SKM-1 treated with dmso at 0.1 percent for 144 hours (cell line): ENCODE data around the gene PTPRD.
"Not testable (repeated sequence)": the region's sequence is repeated elsewhere in the genome, so short reads cannot be mapped to it uniquely, and the experiment has no call there.

Experiments
- DNase-seq: peaks from one replicate; lab custom pipeline; 2025; ENCODE audit not compliant: unreplicated experiment; lab: John Stamatoyannopoulos, UW

Gene PTPRD

DNA sequence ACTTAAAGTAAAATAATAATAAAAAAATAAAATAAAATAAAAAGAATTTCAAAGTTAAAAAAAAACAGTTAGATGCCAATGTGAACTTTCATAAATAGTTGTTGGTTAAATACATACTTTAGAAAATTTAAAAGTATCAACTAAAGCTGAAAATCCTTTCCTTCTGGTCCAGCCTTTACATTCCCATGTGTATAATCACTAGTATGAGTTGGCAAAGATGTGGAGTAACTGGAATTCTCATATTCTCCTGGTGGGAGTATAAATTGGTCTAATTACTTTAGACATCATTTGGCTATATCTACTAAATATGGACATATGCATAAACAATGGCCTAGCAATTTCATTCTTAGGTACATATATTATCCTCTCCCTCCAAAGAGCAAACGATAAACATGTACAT lies 619.9 kb downstream of the PTPRD start:
- no peak for DNase-seq

DNA sequence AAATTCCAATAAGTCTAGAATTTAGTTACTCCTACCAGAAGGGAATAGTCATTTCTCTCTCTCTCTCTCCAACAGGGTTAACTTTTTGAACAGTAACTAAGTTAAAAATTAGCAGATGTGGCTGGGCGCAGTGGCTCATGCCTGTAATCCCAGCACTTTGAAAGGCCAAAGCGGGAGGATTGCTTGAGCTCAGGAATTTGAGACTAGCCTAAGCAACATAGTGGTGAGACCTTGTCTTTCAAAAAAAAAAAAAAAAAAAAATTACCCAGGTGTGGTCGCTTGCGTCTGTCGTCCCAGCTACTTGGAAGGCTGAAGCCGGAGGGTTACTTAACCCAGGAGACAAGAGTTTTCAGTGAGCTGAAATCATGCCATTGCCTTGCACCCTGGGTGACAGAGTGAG lies 639.7 kb downstream of the PTPRD start:
- no peak for DNase-seq

DNA sequence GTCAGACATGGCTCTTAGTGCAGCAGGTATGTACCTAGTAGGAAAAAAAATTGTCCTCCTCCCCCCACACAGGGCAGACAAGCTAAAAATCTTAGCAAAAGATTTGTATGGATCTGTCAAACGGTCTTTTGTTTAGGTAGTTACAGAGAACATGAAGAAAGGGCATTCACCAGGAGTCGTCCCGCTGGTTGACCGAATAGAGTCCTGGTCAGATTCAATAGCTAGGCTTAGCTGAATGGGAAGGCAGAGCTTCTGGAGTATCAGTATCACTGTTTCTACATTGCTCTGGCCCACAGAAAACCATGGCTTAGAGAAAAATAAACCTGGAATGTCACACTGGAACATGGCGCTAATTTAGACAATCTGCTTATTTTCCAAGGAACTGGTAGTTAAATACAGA lies 642.3 kb downstream of the PTPRD start:
- DNase-seq: no peak

DNA sequence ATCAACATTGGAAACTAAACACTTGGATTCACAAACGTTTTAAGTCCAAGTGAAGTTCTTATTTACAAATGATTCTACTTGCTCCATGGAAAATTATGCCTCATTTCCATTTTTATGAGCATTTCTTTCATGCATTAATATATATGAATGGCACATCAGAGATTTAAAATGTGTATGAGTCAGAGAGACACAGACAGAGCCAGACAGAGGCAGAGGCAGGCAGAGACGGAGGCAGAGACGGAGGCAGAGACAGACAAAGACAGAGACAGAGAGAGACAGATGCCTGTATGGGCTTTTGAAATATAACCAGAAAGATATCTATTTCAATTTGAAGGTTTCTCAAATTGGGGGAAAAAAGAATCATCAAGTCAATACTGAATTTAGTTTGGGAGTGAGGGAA lies 649.0 kb downstream of the PTPRD start:
- no peak for DNase-seq

- no peak for DNase-seq
These were observed 650.9 kb downstream of the PTPRD start for GRCh38 chr9:9961934-9962333.

DNA sequence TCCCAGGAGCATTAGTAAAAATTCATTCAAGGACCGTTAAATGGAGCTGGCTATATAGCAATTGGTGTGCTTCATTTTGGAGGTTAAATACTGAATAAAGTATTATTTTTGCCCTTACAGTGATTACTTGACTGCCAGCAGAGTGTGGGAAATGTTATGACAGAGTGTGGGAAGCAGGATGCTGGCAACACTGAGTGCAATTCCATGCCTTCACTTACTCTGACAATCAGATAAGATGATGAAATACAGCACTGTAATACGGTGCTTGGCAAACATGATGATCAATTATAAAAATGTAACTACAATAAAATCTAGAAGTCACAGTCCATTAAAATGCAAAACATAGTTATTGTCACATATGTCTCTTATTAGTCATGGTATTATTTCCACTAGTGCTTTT lies 651.3 kb downstream of the PTPRD start:
- DNase-seq: no peak

DNA sequence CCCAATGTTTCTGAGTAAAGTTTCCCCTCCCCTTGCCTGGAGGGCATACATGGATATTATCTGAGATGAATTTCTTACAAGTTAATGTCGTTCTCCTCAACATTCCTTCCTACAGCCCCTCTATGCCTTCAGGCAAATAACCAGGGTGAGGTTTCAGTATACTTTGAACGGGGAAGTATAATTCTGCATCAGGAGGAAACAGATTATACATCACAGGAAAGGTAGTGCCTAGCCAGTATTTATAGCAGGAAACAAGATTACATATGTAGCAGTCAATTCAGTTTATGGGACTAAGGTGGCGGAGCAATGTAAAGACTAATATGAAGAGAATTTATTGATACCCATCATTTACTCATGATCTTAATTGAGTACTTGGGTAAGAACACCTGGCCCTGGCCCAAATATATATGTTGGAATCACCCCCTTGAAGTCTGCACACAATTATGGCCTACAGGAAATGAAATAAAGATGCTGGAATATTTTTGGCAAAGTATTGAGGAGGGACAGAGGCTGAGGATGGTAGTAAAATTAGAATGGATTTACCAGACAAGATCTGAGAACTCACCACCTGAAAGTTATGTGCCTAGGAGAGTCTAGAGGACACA lies 661.1 kb downstream of the PTPRD start:
- DNase-seq: no peak

GRCh38 chr9:9950813-9951212 lies 662.0 kb downstream of the PTPRD start:
- no peak for DNase-seq

DNA sequence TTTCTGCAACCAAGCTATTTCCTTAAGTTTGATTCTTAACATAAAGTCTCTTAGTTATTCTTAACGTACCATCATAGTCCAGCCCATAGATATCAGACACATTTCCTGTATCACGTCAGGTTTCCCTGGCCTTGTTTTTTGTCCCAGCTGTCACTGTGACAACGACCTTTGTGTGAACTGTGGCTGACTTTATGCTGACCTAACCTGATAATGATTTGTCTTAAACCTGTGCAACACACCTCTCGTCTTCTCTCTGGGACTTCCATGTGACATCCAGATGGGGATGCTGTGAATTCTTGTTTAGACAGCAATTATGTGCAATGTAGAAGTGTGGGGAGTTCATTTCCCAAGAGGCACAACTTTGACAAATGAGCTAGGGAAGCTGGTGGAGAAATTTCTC lies 662.8 kb downstream of the PTPRD start:
- no peak for DNase-seq

GRCh38 chr9:9949368-9949767 lies 663.4 kb downstream of the PTPRD start:
- DNase-seq: no peak

DNA sequence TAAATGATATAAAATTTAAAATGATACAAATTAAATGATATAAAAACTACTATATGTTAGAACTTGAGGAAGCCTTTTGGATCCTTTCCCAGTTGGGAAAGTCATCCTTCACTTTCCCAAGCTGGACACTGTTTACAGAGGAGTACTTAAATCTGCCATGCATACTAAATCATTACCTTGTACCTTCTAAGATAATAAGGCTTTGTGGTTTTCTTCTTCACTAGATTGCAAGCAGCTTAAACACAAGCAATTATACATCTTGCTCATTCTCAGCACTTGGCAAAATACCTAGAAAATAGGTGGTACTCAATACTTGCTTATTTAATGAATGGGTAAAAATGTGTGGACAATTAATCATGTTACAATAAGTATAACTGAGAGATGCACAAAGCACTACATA lies 666.8 kb downstream of the PTPRD start:
- no peak for DNase-seq

DNA sequence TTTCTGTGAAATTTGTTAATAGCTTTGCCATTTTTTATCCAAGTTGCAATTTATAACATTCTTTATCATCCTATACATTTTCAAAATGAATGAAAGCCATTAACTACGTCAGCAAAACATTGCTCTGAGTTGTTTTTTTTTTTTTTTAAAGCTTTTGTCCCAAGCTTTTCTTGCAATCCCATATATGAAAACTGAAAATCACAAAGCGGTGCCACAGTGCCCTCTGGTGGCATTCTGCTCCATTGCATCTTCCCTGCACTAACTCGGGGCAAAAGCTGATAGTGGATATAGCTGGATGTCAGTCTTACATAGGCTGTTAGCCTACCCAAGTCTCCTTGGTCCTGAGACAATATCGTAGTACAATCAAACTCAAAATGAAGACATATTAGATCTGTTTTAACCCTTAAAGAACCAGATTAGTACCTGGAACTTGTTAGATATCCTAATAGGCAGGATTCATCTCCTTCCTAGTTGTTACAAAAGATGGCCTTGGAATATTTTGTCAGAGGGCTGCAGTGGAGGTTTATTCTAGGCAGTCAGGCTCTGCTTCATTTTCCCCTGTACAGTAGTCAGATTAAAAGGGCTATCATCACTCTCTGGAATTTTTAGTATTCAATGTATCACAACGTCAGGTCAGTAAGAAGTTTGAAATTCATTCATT lies 669.9 kb downstream of the PTPRD start:
- peak; percentile 41 for DNase-seq

DNA sequence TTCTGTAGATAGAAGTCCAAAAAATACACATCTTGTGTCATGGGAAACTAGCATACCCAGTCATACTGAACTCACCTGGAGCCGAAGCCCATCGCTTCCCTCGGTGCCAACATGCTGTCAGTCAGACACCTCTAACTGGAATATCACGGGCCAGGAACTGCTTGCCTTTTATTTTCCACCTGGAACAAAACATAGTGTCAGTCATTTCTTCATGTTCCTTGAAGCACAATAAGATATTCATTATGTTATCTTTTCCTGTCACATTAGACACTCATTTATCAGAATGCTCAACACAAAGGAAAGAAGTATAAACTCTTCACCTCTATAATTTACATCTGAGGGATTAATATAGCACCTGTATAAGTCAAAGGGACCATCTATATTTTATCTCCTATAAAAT lies 674.4 kb downstream of the PTPRD start:
- no peak for DNase-seq

- DNase-seq: not testable (repeated sequence)
These were observed 681.3 kb downstream of the PTPRD start for GRCh38 chr9:9931464-9931863.

DNA sequence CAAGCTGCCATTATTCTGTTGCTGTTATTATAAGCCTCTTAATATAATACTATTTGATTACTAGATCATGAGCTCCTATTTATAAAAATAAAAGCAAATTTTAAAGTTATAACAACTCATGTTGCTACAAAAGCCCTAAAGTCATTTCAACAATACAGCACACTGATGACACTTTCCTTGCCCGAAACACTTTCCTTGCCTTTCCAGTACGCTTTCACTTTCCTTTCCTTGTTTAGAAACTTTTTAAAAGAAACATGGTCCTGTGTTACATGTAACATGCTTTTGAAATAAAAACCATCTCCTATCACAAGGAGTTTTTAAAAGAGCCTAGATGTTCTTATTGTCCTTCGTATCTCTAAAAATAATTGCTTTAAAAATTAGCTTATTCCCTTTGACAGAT lies 688.4 kb downstream of the PTPRD start:
- no peak for DNase-seq

DNA sequence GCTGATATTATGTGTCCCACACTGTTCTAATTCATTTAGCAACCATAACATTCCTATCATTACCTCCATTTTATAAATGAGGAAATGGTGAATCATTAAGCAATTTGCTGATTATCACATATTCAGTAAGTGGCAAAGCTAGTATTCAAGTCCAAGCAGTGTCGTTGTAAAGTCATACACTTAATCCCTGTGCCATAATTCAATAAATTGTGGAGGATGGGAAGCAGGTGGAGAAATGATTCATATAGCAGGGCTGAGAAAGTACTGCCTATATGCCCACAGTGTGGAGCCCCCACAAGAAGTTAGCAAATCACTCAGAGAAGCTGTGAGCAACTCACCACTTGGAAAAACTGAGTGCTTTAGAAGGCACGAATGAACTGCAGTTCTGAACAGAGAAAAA lies 691.0 kb downstream of the PTPRD start:
- no peak for DNase-seq

- no peak for DNase-seq
These were observed 692.3 kb downstream of the PTPRD start for GRCh38 chr9:9920425-9921060.

DNA sequence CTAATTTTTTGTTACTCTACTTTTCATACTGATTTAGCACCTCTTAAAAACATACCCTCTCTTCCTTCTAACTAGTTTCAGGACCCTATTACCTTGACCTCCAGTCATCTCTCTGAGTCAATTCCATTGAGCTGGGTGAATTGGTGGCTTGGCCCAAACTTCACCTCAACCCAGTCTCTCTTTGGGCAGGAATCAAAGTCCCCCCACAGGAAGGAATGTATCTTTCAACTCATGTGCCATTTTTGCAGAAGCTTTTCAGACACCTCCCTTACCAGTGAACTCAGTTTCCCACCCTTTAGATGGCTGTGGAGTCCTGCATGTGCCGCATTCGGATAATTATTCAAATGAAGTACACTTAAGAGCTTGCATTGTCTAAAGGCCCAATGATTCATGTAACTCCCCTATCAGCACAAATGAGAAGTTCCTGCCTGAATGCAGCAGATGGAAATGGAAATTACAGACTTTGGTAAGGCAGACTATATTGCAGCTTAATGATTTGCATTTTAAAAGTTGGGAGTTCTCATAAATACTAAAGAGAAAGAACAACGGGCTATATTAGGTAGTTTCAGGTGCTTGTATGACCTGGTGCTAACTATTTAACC lies 693.5 kb downstream of the PTPRD start:
- DNase-seq: no peak

GRCh38 chr9:9917400-9917799 lies 695.4 kb downstream of the PTPRD start:
- no peak for DNase-seq

- no peak for DNase-seq
These were observed 698.6 kb downstream of the PTPRD start for GRCh38 chr9:9914174-9914573.

DNA sequence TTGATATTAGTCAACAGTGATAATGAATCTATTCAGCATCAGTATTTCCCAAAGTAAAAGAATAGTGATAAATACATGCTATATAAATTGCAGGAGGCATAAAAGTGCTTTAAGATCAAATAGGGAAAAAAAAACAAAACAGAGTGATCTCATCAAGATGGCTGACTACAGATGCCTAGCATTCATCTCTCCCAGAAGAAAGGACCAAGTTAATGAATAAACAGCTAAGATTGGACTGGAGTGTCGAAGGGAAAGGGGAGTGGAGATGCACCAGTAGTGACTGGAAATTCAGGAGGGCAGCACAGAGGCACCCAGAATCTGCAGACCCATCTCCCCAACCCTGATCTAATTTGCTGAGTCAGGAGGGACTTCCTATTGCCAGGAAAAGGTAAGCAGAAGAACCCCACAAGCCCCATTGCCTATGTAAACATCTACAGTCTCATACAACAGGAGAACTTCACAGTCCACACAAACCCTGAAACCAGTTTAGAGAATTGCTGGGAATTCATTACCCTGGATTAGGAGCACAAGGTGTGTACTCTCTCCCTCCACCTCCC lies 699.4 kb downstream of the PTPRD start:
- no peak for DNase-seq

GRCh38 chr9:9912459-9912858 lies 700.3 kb downstream of the PTPRD start:
- DNase-seq: no peak
